Activated CD4-positive, CD25-positive, alpha-beta regulatory T cell treated with anti-CD3 and anti-CD28 coated beads, Interleukin-2, amount 50 U/mL, for 16 hours (primary cell): Measurements from ENCODE around the gene ZRANB1.

ENCODE experiments used
- DNase-seq: peaks from one replicate; pipeline ENCODE4 v3.0.0-alpha.2; 2020; ENCODE audit warnings: low read depth, low spot score

The ZRANB1 gene

GRCh38 chr10:124993736-124994451, 52.0 kb downstream of the ZRANB1 start:
- DNase-seq = no peak

GRCh38 chr10:124994573-124995473, 52.9 kb downstream of the ZRANB1 start:
- no peak for DNase-seq

- DNase-seq = no peak
Measured at GRCh38 chr10:124995605-124996004, 53.7 kb downstream of the ZRANB1 start.

GRCh38 chr10:124996127-124996853, 54.4 kb downstream of the ZRANB1 start:
- DNase-seq = no peak

- no peak for DNase-seq
Measured at GRCh38 chr10:124996854-124997215, 54.9 kb downstream of the ZRANB1 start.

- DNase-seq = no peak
Measured at GRCh38 chr10:124997306-124997705, 55.4 kb downstream of the ZRANB1 start.

- no peak for DNase-seq
Measured at GRCh38 chr10:124997771-124998623, 56.1 kb downstream of the ZRANB1 start.

- no peak for DNase-seq
Measured at GRCh38 chr10:124998624-124999291, 56.8 kb downstream of the ZRANB1 start.

- DNase-seq = no peak
Measured at GRCh38 chr10:124999433-125000365, 57.8 kb downstream of the ZRANB1 start.

- DNase-seq = no peak
Measured at GRCh38 chr10:125000366-125001312, 58.7 kb downstream of the ZRANB1 start.

GRCh38 chr10:125001313-125002046, 59.6 kb downstream of the ZRANB1 start:
- no peak for DNase-seq

- DNase-seq = no peak
Measured at GRCh38 chr10:125002047-125002422, 60.1 kb downstream of the ZRANB1 start.

- DNase-seq = no peak
Measured at GRCh38 chr10:125002423-125003145, 60.7 kb downstream of the ZRANB1 start.

- DNase-seq = no peak
Measured at GRCh38 chr10:125003146-125003900, 61.4 kb downstream of the ZRANB1 start.

- no peak for DNase-seq
Measured at GRCh38 chr10:125003901-125004467, 62.1 kb downstream of the ZRANB1 start.
